Fibroblast of lung (primary cell): Measurements from ENCODE around the gene NDUFS2. TPM values are rescaled to one million over a fixed set of nuclear protein-coding genes. Genes with fewer than 3 reads are reported as not detected.

Experiments used
- DNase-seq, 2 donors: peaks; one replicate each; pipeline versions ENCODE4 v3.0.0 to v3.0.0-alpha.2; 2010; ENCODE audit warnings: low read depth in 2 of 2
- H2AFZ ChIP-seq: 2 replicates; pipeline ENCODE4 v1.5.1; 2012; ENCODE audit warnings: low read length, control low read depth, inconsistent platforms
- H3K27ac ChIP-seq: 2 replicates; pipeline ENCODE4 v1.5.1; 2011; ENCODE audit warnings: low read length, control low read depth; ENCODE audit not compliant: insufficient read depth
- H3K27me3 ChIP-seq: 2 replicates; pipeline ENCODE4 v1.5.1; 2011; ENCODE audit warnings: mild to moderate bottlenecking, low read length; ENCODE audit not compliant: control insufficient read depth, insufficient read depth
- H3K36me3 ChIP-seq: 2 replicates; pipeline ENCODE4 v1.5.1; 2011; ENCODE audit warnings: low read length; ENCODE audit not compliant: control insufficient read depth, insufficient read depth
- H3K4me1 ChIP-seq: 2 replicates; pipeline ENCODE4 v1.5.1; 2011; ENCODE audit warnings: low read length; ENCODE audit not compliant: control insufficient read depth, insufficient read depth; ENCODE audit errors: extremely low read depth
- H3K4me2 ChIP-seq: 2 replicates; pipeline ENCODE4 v1.5.1; 2011; ENCODE audit warnings: low read length, control low read depth; ENCODE audit not compliant: insufficient read depth; ENCODE audit errors: extremely low read depth
- H3K4me3 ChIP-seq, 4 experiments: fragments of 200-600 bp in 1 of 4; sonication (generic) in 1 of 4; replicated peaks in 1 of 4; 2 replicates each; pipeline ENCODE4 v1.5.1; 2011 to 2016; ENCODE audit warnings: low read length in 4 of 4, low read depth in 3 of 4, mild to moderate bottlenecking in 3 of 4, control low read depth in 2 of 4, inconsistent platforms in 1 of 4, mixed read lengths in 1 of 4; ENCODE audit not compliant: insufficient read depth in 1 of 4; ENCODE audit errors: control extremely low read depth in 1 of 4
- H3K79me2 ChIP-seq: 2 replicates; pipeline ENCODE4 v1.5.1; 2012; ENCODE audit warnings: mild to moderate bottlenecking, low read length, inconsistent platforms; ENCODE audit not compliant: control insufficient read depth, insufficient read depth
- H3K9ac ChIP-seq: 2 replicates; pipeline ENCODE4 v1.5.1; 2011; ENCODE audit warnings: mild to moderate bottlenecking, low read length, control low read depth; ENCODE audit not compliant: insufficient read depth
- H3K9me3 ChIP-seq: 2 replicates; pipeline ENCODE4 v1.5.1; 2012; ENCODE audit warnings: low read depth, low read length; ENCODE audit not compliant: control insufficient read depth, insufficient read depth
- H4K20me1 ChIP-seq: 2 replicates; pipeline ENCODE4 v1.5.1; 2011; ENCODE audit warnings: low read length; ENCODE audit not compliant: control insufficient read depth, insufficient read depth; ENCODE audit errors: extremely low read depth
- EZH2 ChIP-seq: IDR thresholded peaks from 2 replicates; pipeline ENCODE4 v1.5.1; 2012; ENCODE audit warnings: low read length, control low read depth, mild to moderate bottlenecking; ENCODE audit errors: missing control alignments
- polyA plus RNA-seq, 2 donors: library from polyadenylated mRNA; depleted of rRNA in 1 of 2; stranded (reverse) in 1 of 2; unstranded in 1 of 2; fragments of >200 nt; gene quantifications; 2 replicates each; pipeline ENCODE4 v1.2.1, GENCODE V29; 2011 to 2012; ENCODE audit warnings: missing spikeins in 1 of 2
- total RNA-seq: library from RNA; depleted of rRNA; stranded (reverse); fragments of >200 nt; gene quantifications from 2 replicates; pipeline ENCODE4 v1.2.1, GENCODE V29; 2014
- TF ChIP-seq, protein P1 (sequence below), 2 donors: IDR thresholded peaks in 1 of 2; conservative IDR thresholded peaks in 1 of 2; 1 replicate in 1 of 2; 2 replicates in 1 of 2; pipeline ENCODE4 v1.5.1; 2011 to 2012; ENCODE audit warnings: low read length in 2 of 2, control low read depth in 1 of 2, inconsistent platforms in 1 of 2, low read depth in 1 of 2, mild to moderate bottlenecking in 1 of 2

The NDUFS2 gene
- total and polyA plus RNA-seq, 2 donors (not counting 1 experiment from before 2014, with no cell fraction given), result 135 to 194 TPM

DNA sequence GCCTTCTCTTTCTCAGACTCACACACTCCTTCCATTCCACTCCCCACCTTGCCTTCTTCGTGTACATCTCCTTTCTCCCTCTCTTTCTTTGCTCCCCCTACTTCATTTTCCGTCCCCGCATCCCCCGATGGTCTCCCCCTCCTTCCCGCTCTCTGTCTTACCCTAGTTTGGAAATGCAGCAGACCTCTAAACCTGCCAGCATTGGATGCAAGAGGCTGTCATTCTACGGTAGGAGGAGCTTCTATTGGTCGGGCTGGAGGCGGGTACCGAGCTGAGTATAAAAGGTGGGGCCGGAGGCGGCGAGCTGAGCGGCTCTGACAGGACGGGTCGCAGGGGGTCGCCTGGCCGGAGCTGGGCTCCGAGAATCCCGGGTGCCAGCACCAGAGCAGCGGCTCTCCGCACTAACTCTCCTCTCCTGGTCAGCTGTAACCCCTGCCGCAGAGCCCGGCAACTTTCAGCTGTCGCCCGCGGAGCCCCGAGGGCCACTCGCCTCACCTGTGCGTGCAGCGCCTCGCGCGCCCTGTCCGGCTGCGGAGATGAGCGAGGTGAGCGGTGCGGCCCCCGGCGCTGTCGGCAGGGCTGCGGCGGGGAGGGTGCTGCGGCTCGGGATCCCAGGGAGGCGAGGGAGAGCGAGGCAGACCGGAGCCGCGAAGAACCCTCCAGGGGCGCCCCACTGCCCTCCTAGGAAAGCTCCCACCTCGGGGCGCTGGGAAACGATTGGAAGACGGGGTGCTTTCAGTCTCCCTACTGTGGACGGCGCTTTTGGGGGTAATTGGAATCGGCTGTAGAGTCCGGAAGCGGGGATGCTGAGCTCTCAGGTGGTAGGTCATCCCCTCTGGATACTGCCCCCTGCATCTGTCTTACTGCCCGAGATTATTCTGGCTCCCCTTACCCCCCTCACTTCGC is 56.5 kb downstream of the NDUFS2 start, which contains the start of gene PCP4L1:
Gene PCP4L1, plus strand, starts transcription at position 307 of the 906 bp plus-strand sequence. Its CDS starts 230 bp downstream, at position 537.
- Histone ChIP-seq H3K79me2 (no peaks in the 10 kb centered on the region), H3K36me3 (no peaks in the 10 kb centered on the region), H3K27me3 (peaks cover 37% of the 10 kb centered on the region), H3K4me2 (peak within 1 kb of the TSS; percentile 32), H4K20me1 (no peaks in the 10 kb centered on the region), H3K9me3 (no peaks in the 10 kb centered on the region), H3K9ac (no peak within 1 kb of the TSS), H2AFZ (no peak within 1 kb of the TSS), H3K4me3 (peak within 1 kb of the TSS; percentile 15 to 44 (median 30)), H3K27ac (no peak within 1 kb of the TSS), H3K4me1 (no peaks in the 10 kb centered on the region)
- TF ChIP-seq, protein P1, sequence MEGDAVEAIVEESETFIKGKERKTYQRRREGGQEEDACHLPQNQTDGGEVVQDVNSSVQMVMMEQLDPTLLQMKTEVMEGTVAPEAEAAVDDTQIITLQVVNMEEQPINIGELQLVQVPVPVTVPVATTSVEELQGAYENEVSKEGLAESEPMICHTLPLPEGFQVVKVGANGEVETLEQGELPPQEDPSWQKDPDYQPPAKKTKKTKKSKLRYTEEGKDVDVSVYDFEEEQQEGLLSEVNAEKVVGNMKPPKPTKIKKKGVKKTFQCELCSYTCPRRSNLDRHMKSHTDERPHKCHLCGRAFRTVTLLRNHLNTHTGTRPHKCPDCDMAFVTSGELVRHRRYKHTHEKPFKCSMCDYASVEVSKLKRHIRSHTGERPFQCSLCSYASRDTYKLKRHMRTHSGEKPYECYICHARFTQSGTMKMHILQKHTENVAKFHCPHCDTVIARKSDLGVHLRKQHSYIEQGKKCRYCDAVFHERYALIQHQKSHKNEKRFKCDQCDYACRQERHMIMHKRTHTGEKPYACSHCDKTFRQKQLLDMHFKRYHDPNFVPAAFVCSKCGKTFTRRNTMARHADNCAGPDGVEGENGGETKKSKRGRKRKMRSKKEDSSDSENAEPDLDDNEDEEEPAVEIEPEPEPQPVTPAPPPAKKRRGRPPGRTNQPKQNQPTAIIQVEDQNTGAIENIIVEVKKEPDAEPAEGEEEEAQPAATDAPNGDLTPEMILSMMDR (conservative IDR thresholded peaks at IDR 0.05 in 1 of 2, IDR thresholded peaks at IDR 0.05 in 1 of 2; ENCODE audit: low read depth in 1 of 2, low read length in 2 of 2), result no peak
- TF ChIP-seq EZH2, result peak; percentile 78
- peak; percentile 52 to 58 for DNase-seq

DNA sequence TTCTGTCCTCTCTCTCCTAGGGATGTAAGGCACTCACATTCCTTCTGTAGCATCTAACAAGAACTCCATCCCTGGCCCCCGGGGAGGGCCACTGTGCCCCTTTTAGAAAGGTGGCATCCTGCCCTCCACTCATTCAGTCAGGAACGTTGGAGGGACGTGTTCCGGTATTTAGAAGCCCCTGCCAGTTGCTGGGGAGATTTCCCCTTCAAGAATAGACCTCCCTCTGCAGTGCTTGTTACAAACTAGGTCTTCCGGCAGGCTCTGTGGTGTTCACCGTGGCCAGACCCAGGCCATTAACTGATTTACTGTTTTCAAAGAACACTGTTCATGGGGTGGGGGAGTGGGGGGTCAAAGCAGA is 57.2 kb downstream of the NDUFS2 start:
- Histone ChIP-seq H4K20me1 (no peaks in the 10 kb centered on the region), H3K36me3 (no peaks in the 10 kb centered on the region), H3K9me3 (no peaks in the 10 kb centered on the region), H3K4me1 (no peaks in the 10 kb centered on the region), H3K27ac (no peak overlapping the region), H3K4me2 (no peak overlapping the region), H3K79me2 (no peaks in the 10 kb centered on the region), H3K27me3 (peaks cover 37% of the 10 kb centered on the region), H3K9ac (no peak overlapping the region), H3K4me3 (no peak overlapping the region), H2AFZ (no peak overlapping the region)
- no peak for DNase-seq
- TF ChIP-seq, protein P1 (conservative IDR thresholded peaks at IDR 0.05 in 1 of 2, IDR thresholded peaks at IDR 0.05 in 1 of 2; ENCODE audit: low read depth in 1 of 2, low read length in 2 of 2), result no peak
- TF ChIP-seq EZH2, result no peak

DNA sequence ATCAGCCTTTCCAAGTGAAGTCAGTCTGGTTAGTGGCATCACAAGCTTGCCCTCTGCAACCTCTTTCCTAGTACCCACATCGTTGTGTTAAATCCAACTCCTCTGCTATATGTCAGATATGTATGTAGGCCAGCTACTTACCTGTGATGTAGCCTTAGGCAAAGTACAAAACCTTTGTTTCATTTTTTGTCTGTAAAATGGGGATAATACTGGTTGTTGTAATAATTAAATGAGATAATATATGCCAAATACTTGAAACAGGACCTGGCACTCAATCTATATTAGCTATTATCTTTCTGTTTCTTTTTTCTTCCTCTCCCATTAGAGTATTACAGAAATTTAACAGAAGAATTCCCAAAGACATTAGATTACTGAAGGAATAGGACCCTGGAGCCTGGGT is 57.6 kb downstream of the NDUFS2 start:
- no peak overlapping the region for H3K4me3 ChIP-seq
- DNase-seq, result no peak
- H3K9ac ChIP-seq, result no peak overlapping the region
- no peak overlapping the region for H3K27ac ChIP-seq
- no peaks in the 10 kb centered on the region for H4K20me1 ChIP-seq
- H3K79me2 ChIP-seq, result no peaks in the 10 kb centered on the region
- H3K36me3 ChIP-seq, result no peaks in the 10 kb centered on the region
- H3K4me2 ChIP-seq, result no peak overlapping the region
- H3K9me3 ChIP-seq, result no peaks in the 10 kb centered on the region
- no peak for TF ChIP-seq EZH2
- TF ChIP-seq, protein P1 (conservative IDR thresholded peaks at IDR 0.05 in 1 of 2, IDR thresholded peaks at IDR 0.05 in 1 of 2; ENCODE audit: low read depth in 1 of 2, low read length in 2 of 2), result no peak
- H3K4me1 ChIP-seq, result no peaks in the 10 kb centered on the region
- peaks cover 37% of the 10 kb centered on the region for H3K27me3 ChIP-seq
- no peak overlapping the region for H2AFZ ChIP-seq
